Stimulated activated CD8-positive, alpha-beta memory T cell treated with anti-CD3 and anti-CD28 coated beads, Interleukin-4, amount 100 ng/mL, for 24 hours (primary cell): ENCODE data around the gene OGFR.

ENCODE experiments used
- DNase-seq: peaks from one replicate; pipeline ENCODE4 v3.0.0-alpha.2; 2020; ENCODE audit warnings: low read depth

OGFR gene

GRCh38 chr20:62804627-62805154 is at the start of gene OGFR:
Gene OGFR, plus strand, starts transcription at chr20:62804835. Its CDS starts 25 bp downstream, at chr20:62804860.
- peak; percentile 59 for DNase-seq

DNA sequence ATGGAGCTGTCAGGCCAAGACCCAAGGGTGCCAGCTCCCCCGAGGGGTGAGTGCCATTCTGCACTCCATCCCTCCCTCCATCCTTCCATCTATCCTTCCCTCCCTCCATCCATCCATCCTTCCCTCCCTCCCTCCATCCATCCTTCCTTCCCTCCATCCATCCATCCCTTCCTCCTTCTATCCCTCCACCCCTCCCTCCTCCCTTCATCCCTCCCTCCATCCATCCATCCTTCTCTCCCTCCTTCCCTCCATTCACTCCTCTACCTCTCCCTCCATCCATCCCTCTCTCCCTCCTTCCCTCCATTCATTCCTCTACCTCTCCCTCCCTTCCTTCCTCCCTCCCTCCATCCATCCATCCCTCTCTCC is 49.7 kb upstream of the OGFR start:
- no peak for DNase-seq

- DNase-seq, result no peak
Observed at GRCh38 chr20:62755817-62756724, 48.6 kb upstream of the OGFR start.

DNA sequence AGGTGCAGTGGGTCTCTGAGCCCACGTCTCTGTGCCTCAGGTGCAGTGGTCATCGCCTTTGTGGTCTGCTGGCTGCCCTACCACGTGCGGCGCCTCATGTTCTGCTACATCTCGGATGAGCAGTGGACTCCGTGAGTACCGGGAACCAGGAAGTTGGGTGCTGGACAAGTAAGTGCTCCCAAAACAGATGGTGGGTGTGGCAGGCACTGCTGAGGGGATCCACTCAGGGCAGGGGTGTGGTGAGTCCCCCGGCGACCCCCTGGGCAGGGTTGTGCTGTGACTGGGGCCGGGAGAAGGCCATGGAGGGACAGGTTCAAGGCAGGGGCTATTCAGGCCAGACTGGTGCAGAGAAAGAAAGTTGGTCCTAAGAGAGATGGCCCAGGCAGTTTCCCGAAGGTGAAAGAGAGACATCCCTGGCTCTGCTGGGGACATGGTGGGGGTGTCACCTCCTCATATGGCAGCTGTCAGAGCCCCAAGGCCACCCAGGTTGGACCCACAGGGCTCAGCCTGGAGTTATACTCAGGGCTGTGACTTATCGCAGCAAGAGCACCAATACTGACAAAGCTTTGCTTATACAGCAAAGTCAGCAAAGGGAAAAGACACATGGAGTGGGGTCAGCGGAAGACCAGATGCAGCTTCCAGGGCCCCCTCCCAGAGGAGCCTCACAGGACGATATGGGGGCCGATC is 46.3 kb upstream of the OGFR start:
- no peak for DNase-seq

DNA sequence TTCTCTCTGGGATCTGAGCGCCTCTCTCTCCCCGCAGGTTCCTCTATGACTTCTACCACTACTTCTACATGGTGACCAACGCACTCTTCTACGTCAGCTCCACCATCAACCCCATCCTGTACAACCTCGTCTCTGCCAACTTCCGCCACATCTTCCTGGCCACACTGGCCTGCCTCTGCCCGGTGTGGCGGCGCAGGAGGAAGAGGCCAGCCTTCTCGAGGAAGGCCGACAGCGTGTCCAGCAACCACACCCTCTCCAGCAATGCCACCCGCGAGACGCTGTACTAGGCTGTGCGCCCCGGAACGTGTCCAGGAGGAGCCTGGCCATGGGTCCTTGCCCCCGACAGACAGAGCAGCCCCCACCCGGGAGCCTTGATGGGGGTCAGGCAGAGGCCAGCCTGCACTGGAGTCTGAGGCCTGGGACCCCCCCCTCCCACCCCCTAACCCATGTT is 44.6 kb upstream of the OGFR start:
- no peak for DNase-seq

- DNase-seq, result no peak
Observed at GRCh38 chr20:62760471-62760855, 44.2 kb upstream of the OGFR start.

DNA sequence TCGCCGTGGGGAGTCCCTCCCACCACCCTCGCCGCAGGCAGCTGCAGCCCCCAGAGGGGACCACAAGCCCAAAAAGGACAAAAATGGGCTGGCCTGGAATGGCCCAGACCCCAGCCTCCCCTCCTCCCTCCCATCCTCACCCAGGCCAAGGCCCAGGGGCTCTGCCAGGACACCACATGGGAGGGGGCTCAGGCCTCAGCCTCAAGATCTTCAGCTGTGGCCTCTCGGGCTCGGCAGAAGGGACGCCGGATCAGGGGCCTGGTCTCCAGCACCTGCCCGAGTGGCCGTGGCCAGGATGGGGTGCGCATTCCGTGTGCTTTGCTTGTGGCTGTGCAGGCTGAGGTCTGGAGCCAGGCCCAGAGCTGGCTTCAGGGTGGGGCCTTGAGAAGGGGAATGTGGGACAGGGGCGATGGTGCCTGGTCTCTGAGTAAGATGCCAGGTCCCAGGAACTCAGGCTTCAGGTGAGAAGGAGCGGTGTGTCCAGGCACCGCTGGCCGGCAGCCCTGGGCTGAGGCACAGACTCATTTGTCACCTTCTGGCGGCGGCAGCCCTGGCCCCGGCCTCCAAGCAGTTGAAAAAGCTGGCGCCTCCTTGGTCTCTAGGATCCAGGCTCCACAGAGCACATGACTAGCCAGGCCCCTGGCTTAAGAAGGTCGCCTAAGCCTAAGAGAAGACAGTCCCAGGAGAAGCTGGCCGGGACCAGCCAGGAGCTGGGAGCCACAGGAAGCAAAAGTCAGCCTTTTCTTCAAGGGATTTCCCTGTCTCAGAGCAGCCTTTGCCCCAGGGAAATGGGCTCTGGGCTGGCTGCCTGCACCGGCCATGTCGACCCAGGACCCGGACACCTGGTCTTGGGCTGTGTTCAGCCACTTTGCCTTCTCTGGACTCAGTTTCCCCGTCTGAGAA is 43.5 kb upstream of the OGFR start:
- DNase-seq, result no peak

- no peak for DNase-seq
Observed at GRCh38 chr20:62761759-62762131, 42.9 kb upstream of the OGFR start.

GRCh38 chr20:62762376-62762775 is 42.3 kb upstream of the OGFR start:
- no peak for DNase-seq

- DNase-seq, result no peak
Observed at GRCh38 chr20:62762801-62763368, 41.8 kb upstream of the OGFR start.

GRCh38 chr20:62763404-62763803 is 41.2 kb upstream of the OGFR start:
- DNase-seq, result no peak

DNA sequence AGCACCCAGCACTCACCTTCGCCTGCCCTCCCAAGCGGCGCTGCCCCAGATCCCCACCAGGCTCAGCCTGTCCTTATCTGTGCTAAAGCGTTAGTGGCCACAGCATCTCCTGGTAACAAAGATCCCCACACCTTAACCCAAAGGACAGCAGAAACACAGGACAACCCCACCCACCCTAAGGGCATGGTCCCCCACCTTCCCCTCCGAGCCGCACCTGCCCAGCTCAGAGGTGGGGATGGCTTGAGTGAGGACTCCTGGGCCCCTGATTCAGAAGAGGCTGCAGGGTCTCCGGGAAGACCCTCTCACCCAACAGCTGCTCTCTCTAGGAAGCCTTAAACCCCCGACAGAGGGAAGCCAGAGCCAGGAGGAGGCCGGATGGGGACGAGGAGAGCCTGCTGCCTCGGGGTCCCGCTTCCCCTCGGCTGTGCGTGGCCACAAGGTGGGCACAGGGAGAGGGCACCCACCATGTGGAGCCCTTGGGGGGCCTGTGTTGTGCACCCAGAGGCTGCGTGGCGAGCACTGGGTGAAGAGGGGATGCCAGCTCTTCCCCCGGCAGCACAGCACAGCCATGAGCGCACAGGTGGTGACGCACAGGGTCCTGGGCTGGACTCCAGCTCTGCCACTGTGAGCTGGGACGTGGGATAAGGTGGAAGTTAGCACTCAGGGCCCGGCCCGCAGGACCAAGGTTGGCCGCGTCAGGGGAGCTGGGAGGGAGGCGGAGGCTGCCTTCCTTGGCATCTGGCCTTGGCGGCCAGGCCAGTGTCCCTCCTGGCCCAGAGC is 40.3 kb upstream of the OGFR start:
- no peak for DNase-seq

DNA sequence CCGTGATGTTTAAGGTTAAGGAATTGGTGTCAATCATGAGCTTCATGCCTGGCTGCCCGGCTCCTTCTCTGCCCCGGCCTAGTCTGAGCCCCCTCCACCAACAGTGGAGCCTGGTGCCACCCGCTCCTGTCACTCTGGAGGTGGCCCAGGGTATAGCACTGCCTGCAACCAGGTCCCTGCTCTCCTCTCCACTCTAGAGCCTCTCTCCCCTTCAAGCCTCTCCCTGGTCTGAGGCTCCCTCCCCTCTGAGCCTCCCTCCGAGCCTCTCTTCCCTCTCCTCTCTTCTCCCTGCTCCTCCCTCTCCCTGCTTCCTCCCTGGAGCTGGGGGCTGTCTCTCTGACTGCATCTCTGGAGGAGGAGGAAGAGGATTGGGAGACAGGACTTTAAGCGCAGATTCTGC is 39.6 kb upstream of the OGFR start:
- DNase-seq, result no peak

DNA sequence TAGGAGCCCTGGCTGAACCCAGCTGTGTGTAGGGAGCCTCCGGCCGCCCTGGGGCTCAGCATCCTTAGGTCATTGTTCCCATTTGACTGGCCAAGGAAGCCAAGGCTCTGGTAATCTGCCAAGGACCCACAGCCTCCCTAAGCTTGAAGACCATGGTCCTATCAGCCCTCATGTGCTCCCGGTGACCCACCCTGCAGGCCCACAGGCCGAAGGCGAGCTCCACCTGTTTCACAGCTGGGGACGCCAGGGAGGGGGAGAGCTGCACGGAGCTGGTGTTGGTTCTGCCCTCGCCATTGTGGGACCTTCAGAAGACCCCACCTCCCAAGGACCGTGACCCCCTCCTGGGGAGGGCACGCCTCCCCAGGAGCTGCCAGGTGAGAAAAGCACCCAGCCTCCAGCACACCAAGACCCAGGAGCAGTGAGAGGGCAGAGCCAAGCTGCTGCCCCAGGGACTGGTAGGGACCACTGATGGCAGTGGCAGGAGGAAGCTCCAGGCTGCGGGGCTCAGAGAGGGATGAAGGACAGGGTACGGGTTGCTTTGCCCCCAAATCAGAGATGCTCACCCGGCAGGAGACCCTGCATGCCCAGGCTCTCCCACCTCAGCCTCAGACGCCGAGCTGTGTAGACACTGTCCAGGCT is 39.1 kb upstream of the OGFR start:
- no peak for DNase-seq

- no peak for DNase-seq
Observed at GRCh38 chr20:62766071-62766450, 38.6 kb upstream of the OGFR start.

DNA sequence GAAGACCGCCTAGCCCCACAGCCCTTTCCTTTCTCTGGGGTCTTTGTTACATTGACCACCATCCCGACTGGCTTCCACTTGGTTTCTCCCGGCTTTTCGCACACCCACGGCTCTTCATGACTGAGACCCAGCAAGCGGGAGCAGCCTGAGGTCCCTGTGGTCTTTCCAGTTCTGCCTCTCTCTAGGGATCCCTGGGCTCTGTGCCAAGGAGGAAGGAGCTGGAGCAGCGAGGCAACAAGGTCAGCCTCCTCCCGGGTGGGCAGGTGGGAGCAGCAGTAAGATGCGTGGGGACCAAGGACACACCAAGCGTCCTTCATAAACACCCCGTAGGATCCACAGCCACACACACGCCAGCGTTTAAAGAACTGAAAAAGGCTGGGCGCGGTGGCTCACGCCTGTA is 37.9 kb upstream of the OGFR start:
- no peak for DNase-seq

DNA sequence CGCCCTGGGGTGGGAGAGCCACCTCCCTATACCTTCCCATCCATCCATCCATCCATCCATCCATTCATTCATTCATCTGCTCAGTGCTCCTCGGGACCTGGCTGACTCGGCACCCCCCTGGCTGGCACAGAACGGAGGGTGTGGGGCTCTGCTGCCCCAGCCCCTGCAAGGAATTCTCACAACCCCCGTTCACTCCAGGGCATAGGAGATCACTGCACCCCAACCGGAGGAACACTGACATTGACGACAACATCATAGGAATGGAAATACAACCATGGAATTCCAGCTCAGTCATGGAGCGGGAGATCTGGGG is 36.4 kb upstream of the OGFR start:
- DNase-seq, result no peak

DNA sequence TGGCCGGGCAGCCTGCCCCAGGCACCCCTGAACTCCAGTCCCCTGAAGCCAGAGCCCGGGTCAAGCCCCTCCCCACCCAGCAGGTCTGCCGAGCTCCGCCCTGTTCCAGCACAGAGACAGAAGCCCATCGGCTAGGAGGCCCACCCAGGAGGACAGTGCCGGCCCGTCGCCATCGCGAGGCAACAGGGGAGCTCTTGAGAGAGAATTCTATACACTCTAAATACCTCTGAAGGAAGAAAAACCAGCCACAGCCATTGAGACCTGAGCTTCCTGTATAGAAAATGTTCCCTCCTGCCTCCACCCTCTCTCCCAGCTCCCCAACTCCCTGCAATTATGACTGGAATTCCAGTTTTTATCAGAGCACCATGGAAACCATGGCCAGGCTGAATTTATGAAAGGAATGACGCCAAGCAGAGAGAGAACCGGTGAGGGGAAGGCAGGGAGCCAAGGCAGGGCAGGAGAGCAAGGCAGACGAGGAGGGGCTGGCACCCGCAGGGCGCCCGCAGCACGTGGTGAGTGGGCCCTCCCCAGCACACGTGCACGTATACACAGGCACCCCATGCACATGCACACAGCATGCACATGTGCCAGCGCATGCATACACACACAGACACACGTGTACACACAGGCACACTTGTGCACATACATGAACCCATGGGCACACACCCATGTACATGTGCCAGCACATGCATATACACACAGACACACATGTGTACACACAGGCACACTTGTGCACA is 35.9 kb upstream of the OGFR start:
- DNase-seq, result no peak

DNA sequence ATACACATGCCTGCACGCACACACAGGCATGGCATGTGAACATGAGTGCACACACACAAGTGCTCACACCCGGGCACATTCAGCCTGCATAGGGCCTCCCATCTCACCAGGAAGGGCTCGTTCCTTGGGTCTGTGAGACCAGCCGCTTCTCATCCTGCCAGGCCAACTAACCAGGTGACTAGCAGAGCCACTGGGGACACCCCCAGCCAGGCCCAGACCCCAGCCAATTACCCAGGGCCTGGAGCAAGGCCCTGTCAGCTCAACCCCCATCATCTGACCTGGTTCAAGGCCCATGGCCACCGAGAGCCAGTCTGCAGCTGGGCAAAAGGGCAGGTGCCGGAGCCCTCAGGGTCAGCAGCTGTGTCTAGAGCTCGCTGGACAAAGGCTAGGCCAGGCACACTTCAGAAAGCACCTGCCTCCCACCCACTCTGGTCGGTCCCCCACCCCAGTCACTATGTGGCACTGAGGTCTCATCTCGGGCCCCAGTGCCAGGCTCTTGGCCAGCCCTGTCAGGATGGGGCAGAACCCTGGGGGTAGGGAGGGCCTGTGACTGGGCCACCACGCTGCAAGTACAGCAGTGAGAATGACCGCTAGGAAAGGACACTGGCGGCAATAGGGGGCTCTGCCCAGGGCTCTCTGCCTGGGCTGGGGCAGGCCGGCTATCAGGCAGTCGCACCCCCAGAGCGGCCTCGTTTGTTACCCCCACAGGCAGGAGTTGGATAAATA is 35.1 kb upstream of the OGFR start:
- DNase-seq, result no peak
